Measurements from ENCODE around the gene POLR3F. TPM values are rescaled to one million over a fixed set of nuclear protein-coding genes. Genes with fewer than 3 reads are reported as not detected.
"Not testable (repeated sequence)": the region's sequence is repeated elsewhere in the genome, so short reads cannot be mapped to it uniquely, and the experiment has no call there.

Gene POLR3F
- total and polyA plus RNA-seq, 7 donors = 5.1 to 11.8 (median 9.7) TPM

DNA sequence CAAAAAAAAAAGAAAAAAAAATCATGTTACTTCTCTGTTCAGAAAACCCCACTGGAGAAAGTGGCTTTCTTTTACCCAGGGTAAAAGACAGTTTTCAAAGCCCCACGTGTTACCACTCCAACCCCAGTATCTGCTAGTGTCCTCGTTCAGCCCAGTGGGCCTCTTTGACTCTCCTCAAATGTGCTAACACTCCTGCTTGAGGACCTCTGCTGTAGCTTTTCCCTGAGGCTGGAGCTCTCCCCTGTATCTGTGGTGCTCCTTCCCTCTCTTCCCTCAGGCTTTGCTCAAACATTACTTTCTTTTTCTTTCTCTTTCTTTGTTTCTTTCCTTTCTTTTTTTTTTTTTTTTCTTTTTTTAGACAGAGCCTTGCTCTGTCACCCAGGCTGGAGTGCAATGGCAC is 55.9 kb downstream of the POLR3F start:
- Histone ChIP-seq H3K27me3 (no peaks in the 10 kb centered on the region), H3K36me3 (peaks cover 11 to 44% (median 38%) of the 10 kb centered on the region in 4 donors), H3K9me3 (no peaks in the 10 kb centered on the region), H3K4me1 (no peaks in the 10 kb centered on the region), H3K27ac (no peak overlapping the region), H3K4me3 (no peak overlapping the region)
- TF ChIP-seq, protein P1, sequence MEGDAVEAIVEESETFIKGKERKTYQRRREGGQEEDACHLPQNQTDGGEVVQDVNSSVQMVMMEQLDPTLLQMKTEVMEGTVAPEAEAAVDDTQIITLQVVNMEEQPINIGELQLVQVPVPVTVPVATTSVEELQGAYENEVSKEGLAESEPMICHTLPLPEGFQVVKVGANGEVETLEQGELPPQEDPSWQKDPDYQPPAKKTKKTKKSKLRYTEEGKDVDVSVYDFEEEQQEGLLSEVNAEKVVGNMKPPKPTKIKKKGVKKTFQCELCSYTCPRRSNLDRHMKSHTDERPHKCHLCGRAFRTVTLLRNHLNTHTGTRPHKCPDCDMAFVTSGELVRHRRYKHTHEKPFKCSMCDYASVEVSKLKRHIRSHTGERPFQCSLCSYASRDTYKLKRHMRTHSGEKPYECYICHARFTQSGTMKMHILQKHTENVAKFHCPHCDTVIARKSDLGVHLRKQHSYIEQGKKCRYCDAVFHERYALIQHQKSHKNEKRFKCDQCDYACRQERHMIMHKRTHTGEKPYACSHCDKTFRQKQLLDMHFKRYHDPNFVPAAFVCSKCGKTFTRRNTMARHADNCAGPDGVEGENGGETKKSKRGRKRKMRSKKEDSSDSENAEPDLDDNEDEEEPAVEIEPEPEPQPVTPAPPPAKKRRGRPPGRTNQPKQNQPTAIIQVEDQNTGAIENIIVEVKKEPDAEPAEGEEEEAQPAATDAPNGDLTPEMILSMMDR (IDR thresholded peaks at IDR 0.05) = no peak
- no peak for TF ChIP-seq POLR2AphosphoS5 (IDR thresholded peaks at IDR 0.05)
- TF ChIP-seq EP300 (IDR thresholded peaks at IDR 0.05) = no peak
- no peak for TF ChIP-seq POLR2A (IDR thresholded peaks at IDR 0.05)
- intact Hi-C loops (cut with DNase I) = no loop called here
- DNase-seq = no peak
- 88 to 96% methylated on average over 2 of the region's 2 CpGs for WGBS, 2 donors

DNA sequence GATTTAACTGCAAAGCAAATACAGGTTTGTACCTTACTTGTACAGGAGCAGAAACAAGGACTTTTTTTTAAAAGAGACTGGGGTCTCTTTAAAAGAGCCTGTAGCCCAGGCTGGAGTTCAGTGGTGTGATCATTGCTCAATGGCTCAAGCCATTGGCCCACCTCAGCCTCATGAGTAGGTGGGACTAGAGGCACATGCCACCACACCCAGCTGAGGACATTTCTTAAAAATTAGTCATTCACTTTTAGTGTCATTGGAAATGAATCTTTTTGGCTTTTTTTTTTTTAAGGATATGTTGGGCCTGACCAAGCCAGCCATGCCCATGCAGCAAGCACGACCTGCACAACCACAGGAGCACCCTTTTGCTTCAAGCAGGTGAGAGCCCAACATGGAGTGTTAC is 57.5 kb downstream of the POLR3F start:
- Histone ChIP-seq H3K27me3 (no peaks in the 10 kb centered on the region), H3K9me3 (no peaks in the 10 kb centered on the region), H3K4me3 (no peak overlapping the region), H3K36me3 (peaks cover 11 to 60% (median 48%) of the 10 kb centered on the region in 4 donors), H3K4me1 (no peaks in the 10 kb centered on the region), H3K27ac (no peak overlapping the region)
- 95 to 98% methylated on average over 1 of the region's 1 CpG for WGBS, 2 donors
- no peak for DNase-seq
- TF ChIP-seq EP300 (IDR thresholded peaks at IDR 0.05) = no peak
- TF ChIP-seq, protein P1 (IDR thresholded peaks at IDR 0.05) = no peak
- TF ChIP-seq POLR2AphosphoS5 (IDR thresholded peaks at IDR 0.05) = no peak
- no peak for TF ChIP-seq POLR2A (IDR thresholded peaks at IDR 0.05)
- intact Hi-C loops (cut with DNase I) = no loop called here

GRCh38 chr20:18526761-18527160 is 59.6 kb downstream of the POLR3F start:
- H3K4me3 ChIP-seq; intact Hi-C loops (cut with DNase I); H3K27ac ChIP-seq; H3K4me1 ChIP-seq; H3K27me3 ChIP-seq; H3K9me3 ChIP-seq; DNase-seq: not testable (repeated sequence)
- H3K36me3 ChIP-seq = peaks cover 11 to 81% (median 59%) of the 10 kb centered on the region in 4 donors
- WGBS, 2 donors = 83 to 87% methylated on average over 14 of the region's 14 CpGs

- H3K4me3 ChIP-seq = no peak overlapping the region
- TF ChIP-seq POLR2A (IDR thresholded peaks at IDR 0.05) (no peak), POLR2AphosphoS5 (IDR thresholded peaks at IDR 0.05) (no peak), EP300 (IDR thresholded peaks at IDR 0.05) (no peak)
- TF ChIP-seq, protein P1 (IDR thresholded peaks at IDR 0.05) = no peak
- no peaks in the 10 kb centered on the region for H3K4me1 ChIP-seq
- DNase-seq = no peak
- 95 to 97% methylated on average over 2 of the region's 2 CpGs for WGBS, 2 donors
- H3K36me3 ChIP-seq = peaks cover 11 to 87% (median 65%) of the 10 kb centered on the region in 4 donors
- intact Hi-C loops (cut with DNase I) = no loop called here
- no peaks in the 10 kb centered on the region for H3K9me3 ChIP-seq
- H3K27me3 ChIP-seq = no peaks in the 10 kb centered on the region
- H3K27ac ChIP-seq = no peak overlapping the region
These were observed 60.1 kb downstream of the POLR3F start for GRCh38 chr20:18527339-18527738.

GRCh38 chr20:18527836-18528235 is 60.6 kb downstream of the POLR3F start:
- TF ChIP-seq POLR2A (IDR thresholded peaks at IDR 0.05) (no peak), POLR2AphosphoS5 (IDR thresholded peaks at IDR 0.05) (no peak), EP300 (IDR thresholded peaks at IDR 0.05) (no peak)
- TF ChIP-seq, protein P1 (IDR thresholded peaks at IDR 0.05) = no peak

More at GRCh38 chr20:18527836-18528235, 60.6 kb downstream of the POLR3F start:
- Histone ChIP-seq H3K27ac (no peak overlapping the region), H3K27me3 (no peaks in the 10 kb centered on the region), H3K4me3 (no peak overlapping the region), H3K36me3 (peaks cover 13 to 92% (median 70%) of the 10 kb centered on the region in 4 donors), H3K9me3 (no peaks in the 10 kb centered on the region), H3K4me1 (no peaks in the 10 kb centered on the region)
- intact Hi-C loops (cut with DNase I) = no loop called here
- WGBS, 2 donors = 97 to 99% methylated on average over 2 of the region's 2 CpGs
- no peak for DNase-seq
